ENCODE measurements around the gene SPSB2.

SPSB2 gene

GRCh38 chr12:6849976-6850560, 23.0 kb downstream of the SPSB2 start:
- DNase-seq: no peak

GRCh38 chr12:6849427-6849826, 23.7 kb downstream of the SPSB2 start:
- no peak for DNase-seq

- no peak for DNase-seq
These were observed 25.4 kb downstream of the SPSB2 start for GRCh38 chr12:6847676-6848075.

GRCh38 chr12:6846316-6846869, 26.7 kb downstream of the SPSB2 start:
- DNase-seq: no peak

GRCh38 chr12:6845395-6845794, 27.7 kb downstream of the SPSB2 start:
- no peak for DNase-seq

- no peak for DNase-seq
These were observed 29.8 kb downstream of the SPSB2 start for GRCh38 chr12:6843118-6843902.

GRCh38 chr12:6842075-6842474, 31.0 kb downstream of the SPSB2 start:
- DNase-seq: no peak

- DNase-seq: no peak
These were observed 32.2 kb downstream of the SPSB2 start, which contains the start of gene GNB3 for GRCh38 chr12:6840761-6841515. Gene GNB3, plus strand, starts transcription at chr12:6840925. Its CDS starts 363 bp downstream, at chr12:6841288.

- no peak for DNase-seq
These were observed 32.8 kb downstream of the SPSB2 start for GRCh38 chr12:6840330-6840729.

GRCh38 chr12:6839482-6840201, 33.5 kb downstream of the SPSB2 start:
- DNase-seq: no peak

GRCh38 chr12:6838854-6839253, 34.2 kb downstream of the SPSB2 start:
- DNase-seq: no peak

- DNase-seq: no peak
These were observed 35.6 kb downstream of the SPSB2 start for GRCh38 chr12:6837370-6838060.

GRCh38 chr12:6836851-6837250, 36.3 kb downstream of the SPSB2 start:
- no peak for DNase-seq

GRCh38 chr12:6834873-6835272, 38.2 kb downstream of the SPSB2 start:
- DNase-seq: no peak

GRCh38 chr12:6834254-6834653, 38.8 kb downstream of the SPSB2 start:
- no peak for DNase-seq

GRCh38 chr12:6833189-6833890, 39.8 kb downstream of the SPSB2 start:
- DNase-seq: no peak

GRCh38 chr12:6832125-6832524, 41.0 kb downstream of the SPSB2 start:
- DNase-seq: no peak

GRCh38 chr12:6831450-6831995, 41.6 kb downstream of the SPSB2 start:
- DNase-seq: no peak

GRCh38 chr12:6830999-6831398, 42.1 kb downstream of the SPSB2 start:
- no peak for DNase-seq

- no peak for DNase-seq
These were observed 42.7 kb downstream of the SPSB2 start for GRCh38 chr12:6830286-6830890.

Data from NCI-H446 (cell line).